Transverse colon (tissue), 4 donors: ENCODE measurements around the gene WBP1L. TPM values are rescaled to one million over a fixed set of nuclear protein-coding genes. Genes with fewer than 3 reads are reported as not detected.

ENCODE experiments used
- DNase-seq: peaks from one replicate; pipeline ENCODE4 v3.0.0-alpha.2; 2019
- H3K27ac ChIP-seq, 4 donors: fragments of 200-600 bp; sonication (generic); 2 replicates each; pipeline ENCODE4 v1.5.1; 2016 to 2018; ENCODE audit warnings: inconsistent platforms in 4 of 4
- H3K27me3 ChIP-seq: fragments of 200-600 bp; sonication (generic); 2 replicates; pipeline ENCODE4 v1.5.1; 2017; ENCODE audit warnings: inconsistent platforms
- H3K36me3 ChIP-seq, 4 donors: fragments of 200-600 bp; sonication (generic); 2 replicates each; pipeline ENCODE4 v1.5.1; 2017 to 2019; ENCODE audit warnings: inconsistent platforms in 4 of 4
- H3K4me1 ChIP-seq, 4 donors: fragments of 200-600 bp; sonication (generic); 2 replicates each; pipeline ENCODE4 v1.5.1; 2017 to 2020; ENCODE audit warnings: inconsistent platforms in 4 of 4
- H3K4me3 ChIP-seq, 4 donors: fragments of 200-600 bp; sonication (generic); 1 replicate in 1 of 4; 2 replicates in 3 of 4; pipeline versions ENCODE4 v1.5.1 to v1.6.1; 2017 to 2019; ENCODE audit warnings: inconsistent platforms in 4 of 4
- H3K9me3 ChIP-seq, 2 donors: fragments of 200-600 bp; sonication (generic); 2 replicates each; pipeline ENCODE4 v1.5.1; 2017 to 2019; ENCODE audit warnings: inconsistent platforms in 2 of 2
- CTCF ChIP-seq, 5 experiments: fragments of 200-600 bp in 3 of 5; fragments of 450-650 bp in 2 of 5; sonication (generic) in 3 of 5; IDR thresholded peaks; 1 replicate in 2 of 5; 2 replicates in 3 of 5; pipeline ENCODE4 v1.5.1; 2016 to 2017; ENCODE audit warnings: antibody characterized with exemption in 5 of 5, inconsistent platforms in 3 of 5, mild to moderate bottlenecking in 2 of 5, moderate library complexity in 1 of 5
- EP300 ChIP-seq: sonication (generic); formaldehyde crosslinking; IDR thresholded peaks from one replicate; pipeline ENCODE4 v1.6.1; 2017; ENCODE audit warnings: antibody characterized with exemption, low read depth
- POLR2A ChIP-seq: fragments of 450-650 bp; IDR thresholded peaks from one replicate; pipeline ENCODE4 v1.6.1; 2016; ENCODE audit warnings: antibody characterized with exemption, mild to moderate bottlenecking, moderate library complexity
- POLR2AphosphoS5 ChIP-seq, 3 donors: sonication (generic); formaldehyde crosslinking; IDR thresholded peaks; one replicate each; pipeline ENCODE4 v1.6.1; 2016; ENCODE audit warnings: antibody characterized with exemption in 3 of 3
- WGBS, 2 donors: methylation state at CpG; one replicate each; pipeline ENCODE4 v1.1.5; 2018; ENCODE audit warnings: low coverage in 1 of 2; 5-methylcytosine and 5-hydroxymethylcytosine counted together
- in situ Hi-C, 4 donors: fragments of 200-750 bp; cut with MboI; loops; one replicate each; pipeline versions ENCODE4 v1.15.0 to v1.15.1; 2017; ENCODE audit warnings: low sequenced_read_pairs in 3 of 4, low pct_ligation_motif_present in 1 of 4, low pct_unique_long_range_greater_than_20kb in 1 of 4
- intact Hi-C: fragments of 100-400 bp; cut with DNase I; formaldehyde crosslinking; loops from one replicate; pipeline ENCODE4 v1.15.1; 2023; ENCODE audit warnings: low total_unique reads
- total RNA-seq, 4 donors: library from RNA; depleted of rRNA; stranded (reverse); fragments of >200 nt; gene quantifications; one replicate each; pipeline ENCODE4 v1.1.0, GENCODE V29; 2016

WBP1L gene
- total RNA-seq, 4 donors from 2014 or later: 68.9 to 168 (median 129) TPM

DNA sequence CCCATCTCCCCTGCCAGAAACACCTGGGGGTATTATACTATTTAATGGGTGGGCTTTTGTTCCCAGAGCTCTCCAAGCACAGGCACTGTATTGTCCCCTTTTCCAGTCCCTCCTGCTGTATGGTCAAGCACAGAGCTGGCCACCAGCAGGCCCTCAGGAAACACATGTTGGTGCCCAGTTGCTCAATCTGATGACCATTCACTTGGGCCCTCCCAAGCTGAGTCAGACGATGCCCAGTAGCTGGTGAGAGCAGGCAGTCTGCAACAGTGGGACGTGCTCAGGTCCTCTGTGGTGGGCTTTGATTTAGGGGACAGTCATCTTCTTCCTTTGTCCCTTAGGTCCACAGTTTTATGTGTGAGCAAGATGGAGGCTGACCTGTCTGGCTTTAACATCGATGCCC lies 17.5 kb upstream of the WBP1L start:
- peaks cover 0 to 3% (median 0%) of the 10 kb centered on the region in 4 donors for H3K4me1 ChIP-seq
- no peak for TF ChIP-seq CTCF (IDR thresholded peaks at IDR 0.05)
- TF ChIP-seq POLR2AphosphoS5 (IDR thresholded peaks at IDR 0.05): no peak
- TF ChIP-seq EP300: no peak
- no peak for TF ChIP-seq POLR2A
- no peaks in the 10 kb centered on the region for H3K27me3 ChIP-seq
- 55% methylated on average over 3 of the region's 3 CpGs; no CpG with 5 or more reads in 1 of the 2 donors for WGBS, 2 donors
- H3K9me3 ChIP-seq: no peaks in the 10 kb centered on the region
- intact Hi-C loops (loop anchor here (10.0 kb wide), 1 partner anchor 109 kb away; the partner anchor contains the start of gene CYP17A1), in situ Hi-C loops (loop anchor here (10.0 to 25.0 kb wide), 3 partner anchors 169 to 336 kb away; no protein-coding TSS in a partner anchor)
- H3K27ac ChIP-seq: no peak overlapping the region
- DNase-seq: no peak
- H3K36me3 ChIP-seq: no peaks in the 10 kb centered on the region
- no peak overlapping the region for H3K4me3 ChIP-seq

- intact Hi-C loops (loop anchor here (10.0 kb wide), 1 partner anchor 108 kb away; the partner anchor contains the start of gene CYP17A1), in situ Hi-C loops (loop anchor here (10.0 to 25.0 kb wide), 3 partner anchors 168 to 335 kb away; no protein-coding TSS in a partner anchor)
- H3K27ac ChIP-seq: no peak overlapping the region
- no peaks in the 10 kb centered on the region for H3K27me3 ChIP-seq
- no peak overlapping the region for H3K4me3 ChIP-seq
- H3K36me3 ChIP-seq: no peaks in the 10 kb centered on the region
- 67 to 83% methylated on average over 4 to 13 of the region's 13 CpGs for WGBS, 2 donors
- no peak for DNase-seq
- no peaks in the 10 kb centered on the region for H3K9me3 ChIP-seq
- peaks cover 0 to 3% (median 0%) of the 10 kb centered on the region in 4 donors for H3K4me1 ChIP-seq
- TF ChIP-seq EP300 (no peak), CTCF (IDR thresholded peaks at IDR 0.05) (no peak), POLR2A (no peak), POLR2AphosphoS5 (IDR thresholded peaks at IDR 0.05) (no peak)
Measured at GRCh38 chr10:102727037-102727818, 16.5 kb upstream of the WBP1L start.

DNA sequence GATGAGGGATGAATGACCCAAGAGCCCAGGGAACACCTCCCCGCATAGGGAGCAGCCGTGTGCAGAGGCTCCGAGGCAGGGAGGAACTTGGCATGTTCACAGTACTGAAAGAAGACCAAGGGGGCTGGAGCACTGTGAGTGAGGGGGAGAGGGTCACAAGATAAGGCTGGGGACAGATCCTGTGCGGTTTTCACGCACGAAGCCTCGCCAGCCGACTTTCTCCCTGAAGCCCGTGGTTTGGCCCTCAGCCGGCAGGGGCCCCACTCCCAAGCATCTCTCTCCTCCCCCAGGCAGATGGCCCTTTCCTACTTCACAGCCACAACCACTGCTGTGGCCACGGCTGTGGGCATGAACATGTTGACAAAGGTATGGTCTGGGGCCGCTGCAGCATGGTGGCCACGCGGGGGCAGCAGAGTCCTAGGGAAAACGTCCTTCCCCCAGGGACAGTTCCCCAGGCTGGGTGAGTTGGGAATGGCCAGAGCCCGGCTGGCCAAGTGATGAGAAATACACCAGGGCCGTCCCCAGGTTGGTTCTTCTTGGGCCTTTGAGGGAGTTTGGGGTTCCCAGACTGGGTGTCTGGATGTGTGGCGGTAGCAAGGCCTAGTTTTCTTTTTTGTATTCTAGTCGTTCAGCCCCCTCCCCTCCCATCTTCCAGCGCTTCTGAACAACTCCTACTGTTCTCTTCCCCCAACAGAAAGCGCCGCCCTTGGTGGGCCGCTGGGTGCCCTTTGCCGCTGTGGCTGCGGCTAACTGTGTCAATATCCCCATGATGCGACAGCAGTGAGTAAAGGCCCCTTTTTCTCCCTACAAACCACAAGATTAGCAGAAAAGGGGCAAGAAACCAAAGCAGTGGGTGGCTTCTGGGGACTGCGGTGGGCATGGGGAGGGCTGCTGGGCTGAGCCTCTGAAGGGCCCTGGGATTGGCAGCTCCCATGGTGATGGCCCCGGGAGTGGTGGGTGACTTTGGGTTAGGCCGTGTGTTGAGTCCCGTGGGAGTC lies 14.4 kb upstream of the WBP1L start:
- Histone ChIP-seq H3K27me3 (no peaks in the 10 kb centered on the region), H3K36me3 (no peaks in the 10 kb centered on the region), H3K27ac (no peak overlapping the region), H3K9me3 (no peaks in the 10 kb centered on the region), H3K4me1 (peaks cover 0 to 3% (median 0%) of the 10 kb centered on the region in 4 donors), H3K4me3 (no peak overlapping the region)
- peak; percentile 88 for DNase-seq
- in situ Hi-C loops (loop anchor here (10.0 to 25.0 kb wide), 3 partner anchors 165 to 333 kb away; no protein-coding TSS in a partner anchor), intact Hi-C loops (loop anchor here (2.0 to 10.0 kb wide), 2 partner anchors 105 to 171 kb away; partner anchors contain the start of gene CYP17A1)
- TF ChIP-seq CTCF (IDR thresholded peaks at IDR 0.05): peak; percentile 84 to 91 (median 90)
- TF ChIP-seq POLR2AphosphoS5 (IDR thresholded peaks at IDR 0.05): no peak
- WGBS, 2 donors: 57 to 80% methylated on average over 5 to 30 of the region's 30 CpGs
